ENCODE data around the gene TBC1D32. TPM values are rescaled to one million over a fixed set of nuclear protein-coding genes. Genes with fewer than 3 reads are reported as not detected.

The TBC1D32 gene
- total RNA-seq, 1 donor from 2014 or later: 2.1 TPM

DNA sequence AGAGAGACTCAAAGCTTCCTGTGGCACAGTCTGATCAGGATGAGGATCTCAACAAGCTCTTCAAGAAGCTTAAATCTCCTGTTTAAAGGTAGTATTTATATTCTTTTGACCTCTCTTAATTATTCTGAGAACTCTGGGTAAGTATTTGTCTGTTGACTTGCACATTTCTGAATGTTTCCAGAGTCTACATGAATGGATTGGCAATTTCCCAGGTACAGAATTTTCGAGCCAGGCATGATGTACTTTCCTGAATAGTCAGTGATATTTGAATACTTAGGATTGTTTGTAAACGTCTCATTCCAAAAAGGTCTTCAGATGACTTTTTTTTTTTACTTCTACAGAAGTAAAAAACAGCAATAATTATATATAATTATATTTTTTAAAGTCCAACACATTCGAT, 293.4 kb downstream of the TBC1D32 start:
- intact Hi-C loops (cut with DNase I): no loop called here
- DNase-seq (ENCODE audit: low spot score in 2 of 2): no peak
- Histone ChIP-seq H3K4me1 (no peaks in the 10 kb centered on the region), H3K4me3 (no peak overlapping the region), H3K27me3 (no peaks in the 10 kb centered on the region), H3K27ac (no peak overlapping the region), H3K9me3 (no peaks in the 10 kb centered on the region), H3K36me3 (no peaks in the 10 kb centered on the region)
- TF ChIP-seq, protein P1, sequence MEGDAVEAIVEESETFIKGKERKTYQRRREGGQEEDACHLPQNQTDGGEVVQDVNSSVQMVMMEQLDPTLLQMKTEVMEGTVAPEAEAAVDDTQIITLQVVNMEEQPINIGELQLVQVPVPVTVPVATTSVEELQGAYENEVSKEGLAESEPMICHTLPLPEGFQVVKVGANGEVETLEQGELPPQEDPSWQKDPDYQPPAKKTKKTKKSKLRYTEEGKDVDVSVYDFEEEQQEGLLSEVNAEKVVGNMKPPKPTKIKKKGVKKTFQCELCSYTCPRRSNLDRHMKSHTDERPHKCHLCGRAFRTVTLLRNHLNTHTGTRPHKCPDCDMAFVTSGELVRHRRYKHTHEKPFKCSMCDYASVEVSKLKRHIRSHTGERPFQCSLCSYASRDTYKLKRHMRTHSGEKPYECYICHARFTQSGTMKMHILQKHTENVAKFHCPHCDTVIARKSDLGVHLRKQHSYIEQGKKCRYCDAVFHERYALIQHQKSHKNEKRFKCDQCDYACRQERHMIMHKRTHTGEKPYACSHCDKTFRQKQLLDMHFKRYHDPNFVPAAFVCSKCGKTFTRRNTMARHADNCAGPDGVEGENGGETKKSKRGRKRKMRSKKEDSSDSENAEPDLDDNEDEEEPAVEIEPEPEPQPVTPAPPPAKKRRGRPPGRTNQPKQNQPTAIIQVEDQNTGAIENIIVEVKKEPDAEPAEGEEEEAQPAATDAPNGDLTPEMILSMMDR (IDR thresholded peaks at IDR 0.05): no peak

DNA sequence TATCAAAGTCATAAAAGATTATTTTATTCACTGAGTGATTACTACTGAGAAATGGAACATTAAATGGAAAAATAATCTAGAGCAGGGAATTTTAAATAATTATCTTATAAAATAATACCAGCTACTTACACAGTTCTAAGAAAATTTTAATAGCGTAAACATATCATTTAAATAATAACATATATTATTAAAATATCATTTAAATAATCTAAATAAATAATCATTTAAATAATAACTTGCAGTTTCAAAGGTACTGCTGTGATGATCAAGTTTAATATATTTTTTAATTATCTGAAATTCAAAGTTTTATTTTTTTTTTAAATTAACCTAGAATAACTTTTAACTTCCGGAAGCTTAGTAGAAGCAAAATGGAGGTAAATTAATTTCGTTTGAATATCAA, 301.2 kb downstream of the TBC1D32 start:
- no peaks in the 10 kb centered on the region for H3K36me3 ChIP-seq
- TF ChIP-seq, protein P1 (IDR thresholded peaks at IDR 0.05): no peak
- H3K4me1 ChIP-seq: no peaks in the 10 kb centered on the region
- H3K4me3 ChIP-seq: no peak overlapping the region
- intact Hi-C loops (cut with DNase I): no loop called here
- no peak overlapping the region for H3K27ac ChIP-seq
- no peaks in the 10 kb centered on the region for H3K9me3 ChIP-seq
- no peaks in the 10 kb centered on the region for H3K27me3 ChIP-seq
- DNase-seq (ENCODE audit: low spot score in 2 of 2): no peak

DNA sequence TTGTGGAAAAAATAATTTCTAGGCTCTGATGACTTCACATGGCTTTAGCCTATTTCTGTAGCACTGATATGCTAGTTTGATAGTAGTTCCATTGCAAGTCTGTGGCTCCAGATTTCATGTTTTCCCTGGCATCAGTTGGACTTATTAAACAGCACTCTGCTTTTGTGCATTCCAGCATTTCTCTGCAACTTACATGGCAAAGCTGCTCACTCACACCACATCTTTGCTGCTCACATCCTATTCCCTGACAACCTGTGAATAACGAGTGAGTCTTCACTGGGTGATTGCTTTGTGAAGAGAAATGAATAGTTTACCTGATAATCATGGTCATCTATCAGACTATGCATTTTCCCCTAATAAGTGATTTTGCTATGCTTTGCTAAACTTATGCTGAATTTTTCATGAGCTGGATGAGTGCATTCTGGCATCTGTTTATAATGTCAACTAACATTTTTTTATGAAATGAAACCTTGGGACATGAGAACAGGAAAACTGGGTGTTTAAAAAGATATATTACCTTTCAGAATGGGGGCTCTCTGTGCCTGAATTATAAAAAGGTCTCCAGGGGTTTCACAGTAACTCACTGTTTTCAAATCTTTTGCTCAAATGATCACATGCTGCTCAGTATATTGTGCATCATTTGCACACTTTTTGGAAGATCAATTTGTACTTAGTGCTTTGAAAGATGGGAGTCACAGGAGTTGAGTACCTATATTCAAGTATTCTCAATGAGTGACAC, 301.8 kb downstream of the TBC1D32 start:
- H3K4me3 ChIP-seq: no peak overlapping the region
- no peaks in the 10 kb centered on the region for H3K9me3 ChIP-seq
- TF ChIP-seq, protein P1 (IDR thresholded peaks at IDR 0.05): no peak
- H3K36me3 ChIP-seq: no peaks in the 10 kb centered on the region
- H3K4me1 ChIP-seq: no peaks in the 10 kb centered on the region
- intact Hi-C loops (cut with DNase I): no loop called here
- no peak for DNase-seq (ENCODE audit: low spot score in 2 of 2)
- no peaks in the 10 kb centered on the region for H3K27me3 ChIP-seq
- H3K27ac ChIP-seq: no peak overlapping the region

Other genes with a start within 250 kb of the TBC1D32 start
- 85.0 TPM for gene GJA1, start 101.2 kb upstream of the TBC1D32 start, total RNA-seq

Measured in ascending aorta (tissue), 2 donors.